K562 (cell line): Measurements from ENCODE around the gene DHX29. TPM values are rescaled to one million over a fixed set of nuclear protein-coding genes. Genes with fewer than 3 reads are reported as not detected.

Source experiments
- ATF7 ChIP-seq: fragments of 450-650 bp; IDR thresholded peaks from 2 replicates; pipeline ENCODE4 v1.7.1; 2014; ENCODE audit warnings: mild to moderate bottlenecking, moderate library complexity
- CTBP1 ChIP-seq: fragments of 450-650 bp; IDR thresholded peaks from 2 replicates; pipeline ENCODE4 v1.6.1; 2016; ENCODE audit warnings: borderline replicate concordance
- GTF2A2 ChIP-seq: IDR thresholded peaks from 2 replicates; pipeline ENCODE4 v1.6.1; 2016; ENCODE audit warnings: mild to moderate bottlenecking, missing genetic modification characterization, missing compliant biosample characterization
- KLF1 ChIP-seq: fragments of 450-650 bp; IDR thresholded peaks from 2 replicates; pipeline ENCODE4 v1.6.1; 2016; ENCODE audit warnings: missing genetic modification characterization, missing compliant biosample characterization
- MAFG ChIP-seq: fragments of 450-650 bp; conservative IDR thresholded peaks from 2 replicates; pipeline ENCODE4 v1.6.1; 2016; ENCODE audit warnings: missing genetic modification characterization, missing compliant biosample characterization
- MIER1 ChIP-seq: fragments of 450-650 bp; IDR thresholded peaks from 2 replicates; pipeline ENCODE4 v1.6.1; 2016; ENCODE audit warnings: antibody characterized with exemption, mild to moderate bottlenecking, low read depth
- NFE2L1 ChIP-seq: fragments of 450-650 bp; IDR thresholded peaks from 2 replicates; pipeline ENCODE4 v1.6.1; 2016; ENCODE audit warnings: missing genetic modification characterization, low read depth, mild to moderate bottlenecking, missing compliant biosample characterization, moderate library complexity, borderline replicate concordance
- NFYB ChIP-seq: IDR thresholded peaks from 2 replicates; pipeline ENCODE4 v1.6.1; 2011; ENCODE audit warnings: mild to moderate bottlenecking, moderate library complexity; ENCODE audit not compliant: insufficient read length; ENCODE audit errors: extremely low read depth
- POLR2A ChIP-seq: fragments of 450-650 bp; conservative IDR thresholded peaks from 2 replicates; pipeline ENCODE4 v1.6.1; 2016
- RFX5 ChIP-seq: IDR thresholded peaks from 2 replicates; pipeline ENCODE4 v1.6.1; 2011; ENCODE audit warnings: low read depth, mild to moderate bottlenecking, improper control_type of control experiment, low read length
- RREB1 ChIP-seq: fragments of 250-450 bp; sonication (Bioruptor Pico); IDR thresholded peaks from 2 replicates; pipeline ENCODE4 v1.4.0; 2020
- SAFB ChIP-seq: fragments of 200-400 bp; formaldehyde crosslinking; IDR thresholded peaks from 2 replicates; pipeline ENCODE4 v1.6.1; 2017; ENCODE audit warnings: low read depth, low read length, borderline replicate concordance
- SMAD2 ChIP-seq: fragments of 150-350 bp; IDR thresholded peaks from 2 replicates; pipeline ENCODE4 v1.6.1; 2014; ENCODE audit warnings: low read depth, mild to moderate bottlenecking, low read length
- SNIP1 ChIP-seq: fragments of 450-650 bp; IDR thresholded peaks from 2 replicates; pipeline ENCODE4 v1.7.1; 2017; ENCODE audit warnings: low read depth, mild to moderate bottlenecking
- THAP7 ChIP-seq: fragments of 250-450 bp; sonication (Bioruptor Pico); IDR thresholded peaks from 2 replicates; pipeline ENCODE4 v1.5.0; 2021
- VEZF1 ChIP-seq: fragments of 200-800 bp; sonication (Bioruptor generic); IDR thresholded peaks from 2 replicates; pipeline ENCODE4 v1.6.1; 2017; ENCODE audit warnings: missing genetic modification characterization, missing compliant biosample characterization
- ZKSCAN8 ChIP-seq: fragments of 200-800 bp; sonication (Bioruptor generic); IDR thresholded peaks from 2 replicates; pipeline ENCODE4 v1.6.1; 2016; ENCODE audit warnings: missing genetic modification characterization, missing compliant biosample characterization
- ZNF212 ChIP-seq: fragments of 450-650 bp; formaldehyde crosslinking; IDR thresholded peaks from 2 replicates; pipeline ENCODE4 v1.4.0; 2020; ENCODE audit warnings: mild to moderate bottlenecking
- ZNF23 ChIP-seq: fragments of 250-450 bp; sonication (Bioruptor Pico); IDR thresholded peaks from 2 replicates; pipeline ENCODE4 v1.4.0; 2020; ENCODE audit warnings: mild to moderate bottlenecking
- ZNF431 ChIP-seq: sonication (generic); formaldehyde crosslinking; IDR thresholded peaks from 2 replicates; pipeline ENCODE4 v1.8.0; 2022; ENCODE audit warnings: mild to moderate bottlenecking, missing genetic modification reagents
- ZNF586 ChIP-seq: fragments of 450-650 bp; formaldehyde crosslinking; conservative IDR thresholded peaks from 2 replicates; pipeline ENCODE4 v1.4.0; 2020; ENCODE audit warnings: mild to moderate bottlenecking, moderate library complexity
- ZNF75A ChIP-seq: fragments of 450-650 bp; formaldehyde crosslinking; IDR thresholded peaks from 2 replicates; pipeline ENCODE4 v1.4.0; 2020; ENCODE audit warnings: mild to moderate bottlenecking
- polyA plus RNA-seq, 8 experiments: library from polyadenylated mRNA; depleted of rRNA in 4 of 8; stranded (reverse) in 5 of 8; unstranded in 3 of 8; fragments of >200 nt; fragmentation: Nextera tagmentation in 2 of 8; fragmentation: Illumina TruSeq in 1 of 8; extraction: Ambion mirVana in 2 of 8; extraction: Trizol in 1 of 8; gene quantifications; 2 replicates each; pipeline versions ENCODE4 v1.2.1 to v1.2.3, GENCODE V29; 2011 to 2014; ENCODE audit warnings: inconsistent platforms in 1 of 8, missing spikeins in 1 of 8
- total RNA-seq, 7 experiments: library from RNA; depleted of rRNA in 6 of 7; stranded (reverse); fragments of >200 nt in 6 of 7; fragmentation: Illumina TruSeq in 2 of 7; extraction: Trizol in 2 of 7; gene quantifications; 2 replicates each; pipeline versions ENCODE4 v1.2.1 to v1.2.3, GENCODE V29; 2011 to 2021; ENCODE audit warnings: low replicate concordance in 1 of 7

The DHX29 gene
- total and polyA plus RNA-seq, 9 of the 15 experiments (the other 6 are each of a cell fraction or from before 2014, with no cell fraction given), result 7.5 to 42.1 (median 25.0) TPM

GRCh38 chr5:55226027-55226933 lies 81.2 kb downstream of the DHX29 start (continued):
- no peak for TF ChIP-seq VEZF1
- TF ChIP-seq SAFB, result no peak; the same call in 1 of the 2 replicates
- no peak for TF ChIP-seq RFX5
- peak; percentile 34; the same call in 1 of the 2 replicates for TF ChIP-seq ATF7
- no peak for TF ChIP-seq ZKSCAN8 (CRISPR knock-in tag)
- no peak; the same call in 1 of the 2 replicates for TF ChIP-seq ZNF431 (CRISPR knock-in tag)
- no peak; the same call in 1 of the 2 replicates for TF ChIP-seq SNIP1
- TF ChIP-seq GTF2A2, result no peak
- no peak for TF ChIP-seq THAP7 (CRISPR knock-in tag)
- no peak for TF ChIP-seq ZNF586
- TF ChIP-seq MAFG (tag), result no peak
- peak; percentile 85 for TF ChIP-seq MIER1
- peak; percentile 51 for TF ChIP-seq CTBP1
- no peak for TF ChIP-seq NFE2L1 (tag)
- TF ChIP-seq ZNF212, result no peak
- TF ChIP-seq POLR2A, result peak; percentile 53; the same call in 1 of the 2 replicates
- TF ChIP-seq RREB1 (CRISPR knock-in tag), result no peak
- no peak for TF ChIP-seq ZNF23 (CRISPR knock-in tag)
- TF ChIP-seq ZNF75A, result no peak
- TF ChIP-seq SMAD2, result no peak
- no peak for TF ChIP-seq NFYB
- TF ChIP-seq KLF1 (tag), result no peak
